Mesenteric fat pad (tissue), 1 donor: ENCODE data around the gene RNPC3. TPM values are rescaled to one million over a fixed set of nuclear protein-coding genes. Genes with fewer than 3 reads are reported as not detected.
"Not testable (repeated sequence)": the region's sequence is repeated elsewhere in the genome, so short reads cannot be mapped to it uniquely, and the experiment has no call there.

ENCODE experiments used
- DNase-seq: peaks from one replicate; pipeline ENCODE4 v3.0.0-alpha.2; 2020; ENCODE audit warnings: low spot score
- total RNA-seq: library from RNA; stranded (reverse); fragmentation: NEBNext Ultra II Directional; extraction: Animal tissue kit (Norgen Biotek cat#: 25700); gene quantifications from one replicate; pipeline ENCODE4 v1.2.1, GENCODE V29; 2021
- donor health status: DM: yes; HTN: yes; CAD: no.

RNPC3 gene
- total RNA-seq, 1 donor from 2014 or later, result 15.2 TPM

- no peak for DNase-seq
Measured at GRCh38 chr1:103560427-103560826, 34.9 kb downstream of the RNPC3 start.

DNA sequence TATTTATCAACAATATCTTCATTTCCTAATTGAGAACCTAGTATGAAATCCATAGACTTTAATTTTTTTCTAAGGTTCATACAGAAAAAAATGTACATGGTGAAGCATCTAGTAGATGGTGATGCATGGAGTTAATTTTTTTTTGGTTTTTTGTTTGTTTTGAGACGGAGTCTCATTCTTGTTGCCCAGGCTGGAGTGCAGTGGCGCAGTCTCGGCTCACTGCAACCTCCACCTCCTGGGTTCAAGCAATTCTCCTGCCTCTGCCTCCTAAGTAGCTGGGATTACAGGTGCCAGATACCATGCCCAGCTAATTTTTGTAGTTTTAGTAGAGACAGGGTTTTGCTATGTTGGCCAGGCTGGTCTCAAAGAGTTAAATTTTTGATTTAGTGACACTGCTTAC lies 35.6 kb downstream of the RNPC3 start:
- not testable (repeated sequence) for DNase-seq

DNA sequence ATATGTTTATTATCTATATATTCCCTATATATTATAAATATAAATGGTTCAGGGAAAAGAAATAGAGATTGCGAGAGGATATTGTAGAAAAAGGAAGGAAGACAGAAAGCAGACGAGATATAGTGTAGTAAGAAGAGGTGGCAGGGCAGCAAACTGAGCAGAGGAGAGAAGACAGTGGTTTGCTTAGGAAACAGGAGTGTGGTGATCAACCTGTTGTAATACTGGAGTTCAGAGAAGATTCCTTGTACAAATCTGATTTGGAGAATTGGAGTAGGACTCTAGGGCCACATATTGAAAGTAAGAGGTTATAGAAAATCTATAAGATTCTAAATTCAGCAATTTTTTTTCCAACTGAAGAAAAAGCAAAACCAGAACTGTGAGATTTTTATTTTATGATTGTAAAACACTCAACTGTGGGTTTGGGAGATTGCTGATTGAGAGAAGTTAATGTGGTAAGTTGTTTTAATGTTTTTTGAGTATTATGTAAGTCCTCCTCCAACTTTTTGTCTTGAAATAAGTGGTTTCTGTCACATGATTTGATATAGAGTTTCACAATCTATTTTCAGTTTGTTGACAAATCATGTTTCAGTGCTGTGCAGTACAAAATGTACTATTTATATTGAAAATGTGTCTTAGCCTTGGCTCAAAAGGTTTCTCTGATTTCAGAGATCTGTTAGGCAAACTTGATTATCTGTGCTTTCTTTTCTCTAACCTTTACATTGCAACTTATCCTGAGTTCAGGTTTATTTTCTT lies 36.3 kb downstream of the RNPC3 start:
- DNase-seq, result no peak

DNA sequence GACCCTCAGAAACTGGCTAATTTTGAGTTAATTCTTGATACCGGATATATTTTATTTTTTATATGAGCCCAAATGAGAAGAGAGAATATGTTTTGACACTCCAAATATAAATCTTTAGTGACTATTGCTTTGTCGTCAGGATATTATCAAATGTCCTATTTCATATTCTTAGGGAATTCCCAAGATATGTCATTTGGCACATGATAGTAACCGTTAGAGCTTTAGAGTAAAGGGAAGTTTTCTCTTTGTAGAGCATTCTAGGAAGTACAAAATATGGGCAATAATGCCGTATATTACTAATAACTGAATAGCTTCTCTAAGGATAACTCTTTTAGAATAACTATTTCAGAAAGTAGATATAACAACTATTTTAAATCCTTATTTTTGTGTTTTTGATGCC lies 37.6 kb downstream of the RNPC3 start:
- no peak for DNase-seq

GRCh38 chr1:103569493-103569892 lies 44.0 kb downstream of the RNPC3 start:
- DNase-seq, result no peak

DNA sequence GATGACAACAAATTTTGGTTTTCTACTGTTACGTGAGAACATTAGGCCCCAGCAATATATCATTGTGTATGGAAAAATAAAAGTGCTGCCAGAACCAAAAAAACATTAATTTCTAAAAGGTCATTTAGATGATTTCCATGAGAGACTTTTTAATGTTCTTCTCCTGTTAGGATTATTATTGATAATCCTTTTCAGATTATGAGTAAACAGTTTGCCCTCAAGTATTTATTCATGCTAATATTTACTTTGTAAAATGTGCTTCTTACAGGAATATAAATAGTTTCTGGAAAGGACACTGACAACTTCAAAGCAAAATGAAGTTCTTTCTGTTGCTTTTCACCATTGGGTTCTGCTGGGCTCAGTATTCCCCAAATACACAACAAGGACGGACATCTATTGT lies 45.8 kb downstream of the RNPC3 start, which contains the start of gene AMY2B:
TSS of gene AMY2B (plus strand) at position 301 of the 400 bp plus-strand sequence. CDS start at position 315, 14 bp downstream.
- not testable (repeated sequence) for DNase-seq

- no peak for DNase-seq
Measured at GRCh38 chr1:103576065-103576464, 50.6 kb downstream of the RNPC3 start.

DNA sequence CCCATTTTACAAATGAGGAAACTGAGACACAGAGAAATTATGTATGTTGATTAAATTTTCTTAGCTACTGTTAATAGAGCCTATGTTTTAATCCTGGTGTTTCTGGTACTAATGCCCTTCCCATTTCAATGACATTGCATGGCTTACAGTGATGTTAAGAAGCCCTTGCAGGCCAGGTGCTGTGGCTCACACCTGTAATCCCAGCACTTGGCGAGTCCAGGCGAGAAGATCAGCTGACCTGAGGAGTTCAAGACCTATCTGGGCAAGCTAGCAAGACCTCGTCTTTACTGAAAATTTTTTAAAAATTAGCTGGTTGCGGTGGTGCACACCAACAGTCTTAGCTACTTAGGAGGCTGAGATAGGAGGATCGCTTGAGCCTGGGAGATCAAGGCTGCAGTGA lies 51.3 kb downstream of the RNPC3 start:
- DNase-seq, result not testable (repeated sequence)

DNA sequence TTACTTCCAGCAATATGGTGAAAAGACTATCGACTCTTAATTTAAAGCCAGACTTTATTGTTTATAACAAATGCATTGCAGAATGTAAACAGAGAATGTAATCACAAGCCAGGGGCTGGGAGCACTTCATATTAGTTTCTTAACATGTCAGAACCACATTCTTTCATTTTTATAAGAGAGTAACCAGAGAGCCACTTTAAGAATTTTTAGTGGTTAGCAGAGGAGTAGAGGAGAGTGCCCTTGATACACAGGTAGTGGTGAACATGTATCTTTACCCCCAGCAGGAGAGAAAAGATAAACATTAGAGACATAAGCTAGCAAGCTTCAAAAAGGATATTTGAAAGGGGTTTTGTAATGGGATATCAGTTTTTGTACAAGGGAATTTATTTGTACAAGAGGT lies 57.0 kb downstream of the RNPC3 start:
- DNase-seq, result no peak

DNA sequence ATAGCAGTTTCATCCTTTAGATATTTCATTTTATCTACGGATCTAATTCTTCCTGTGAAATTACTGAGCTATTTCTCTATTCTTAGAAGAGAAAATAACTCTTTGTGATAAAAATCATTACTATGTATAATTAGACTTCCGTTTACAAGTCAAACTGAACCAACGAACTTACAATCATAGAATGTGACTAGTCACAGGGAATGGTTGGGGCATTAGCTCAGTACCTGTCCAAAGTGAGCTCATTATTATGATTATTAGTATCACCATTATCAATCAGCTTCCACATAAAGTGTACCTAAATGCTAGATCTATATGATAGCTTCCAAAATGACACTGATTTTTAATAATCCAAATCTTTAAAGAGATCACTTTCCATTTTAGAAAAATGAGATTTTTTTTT lies 58.4 kb downstream of the RNPC3 start:
- DNase-seq, result no peak

- DNase-seq, result no peak
Measured at GRCh38 chr1:103584537-103584936, 59.0 kb downstream of the RNPC3 start.

DNA sequence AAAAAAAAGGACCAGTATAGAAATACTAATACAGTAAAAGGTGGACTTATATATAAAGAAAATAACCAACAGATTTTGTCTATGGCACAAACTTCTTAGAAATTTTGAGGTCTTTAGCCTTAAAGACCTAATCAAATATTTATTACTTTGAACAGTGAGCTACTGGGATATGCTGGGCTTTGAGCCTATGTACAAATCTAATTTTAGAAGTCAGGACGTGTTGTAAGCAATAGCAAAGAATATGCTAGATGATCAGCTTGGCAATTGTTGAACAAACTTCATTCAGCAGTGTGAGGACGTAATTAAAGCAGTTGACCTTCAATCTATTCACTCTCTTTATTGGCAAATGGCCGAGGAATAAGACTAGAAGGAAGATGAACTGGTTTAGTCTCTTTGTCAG lies 77.2 kb downstream of the RNPC3 start:
- DNase-seq, result not testable (repeated sequence)

Other genes starting within 250 kb of the RNPC3 start
- 15.8 TPM for gene AMY2B, start 45.9 kb downstream of the RNPC3 start, total RNA-seq
- 2.7 TPM for gene AMY2A, start 91.7 kb downstream of the RNPC3 start, total RNA-seq
- not detected for gene AMY1A, start 130.1 kb downstream of the RNPC3 start, total RNA-seq
- not detected for gene AMY1B, start 170.5 kb downstream of the RNPC3 start, total RNA-seq
- not detected for gene AMY1C, start 224.2 kb downstream of the RNPC3 start, total RNA-seq